Esophagus mucosa (tissue), 1 donor: ENCODE results near the gene CUEDC1. TPM values are rescaled to one million over a fixed set of nuclear protein-coding genes. Genes with fewer than 3 reads are reported as not detected.

ENCODE experiments used
- ATAC-seq: fragments of 200-7000 bp; cut with Tn5 transposase; one replicate; pipeline ENCODE4 v1.9.1; 2020
- total RNA-seq: library from RNA; stranded (reverse); gene quantifications from one replicate; pipeline ENCODE4 v1.2.4, GENCODE V29; 2023
- donor health status: DM: yes; HTN: yes; CAD: no.

CUEDC1 gene, protein sequence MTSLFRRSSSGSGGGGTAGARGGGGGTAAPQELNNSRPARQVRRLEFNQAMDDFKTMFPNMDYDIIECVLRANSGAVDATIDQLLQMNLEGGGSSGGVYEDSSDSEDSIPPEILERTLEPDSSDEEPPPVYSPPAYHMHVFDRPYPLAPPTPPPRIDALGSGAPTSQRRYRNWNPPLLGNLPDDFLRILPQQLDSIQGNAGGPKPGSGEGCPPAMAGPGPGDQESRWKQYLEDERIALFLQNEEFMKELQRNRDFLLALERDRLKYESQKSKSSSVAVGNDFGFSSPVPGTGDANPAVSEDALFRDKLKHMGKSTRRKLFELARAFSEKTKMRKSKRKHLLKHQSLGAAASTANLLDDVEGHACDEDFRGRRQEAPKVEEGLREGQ
- total RNA-seq = 23.8 TPM

DNA sequence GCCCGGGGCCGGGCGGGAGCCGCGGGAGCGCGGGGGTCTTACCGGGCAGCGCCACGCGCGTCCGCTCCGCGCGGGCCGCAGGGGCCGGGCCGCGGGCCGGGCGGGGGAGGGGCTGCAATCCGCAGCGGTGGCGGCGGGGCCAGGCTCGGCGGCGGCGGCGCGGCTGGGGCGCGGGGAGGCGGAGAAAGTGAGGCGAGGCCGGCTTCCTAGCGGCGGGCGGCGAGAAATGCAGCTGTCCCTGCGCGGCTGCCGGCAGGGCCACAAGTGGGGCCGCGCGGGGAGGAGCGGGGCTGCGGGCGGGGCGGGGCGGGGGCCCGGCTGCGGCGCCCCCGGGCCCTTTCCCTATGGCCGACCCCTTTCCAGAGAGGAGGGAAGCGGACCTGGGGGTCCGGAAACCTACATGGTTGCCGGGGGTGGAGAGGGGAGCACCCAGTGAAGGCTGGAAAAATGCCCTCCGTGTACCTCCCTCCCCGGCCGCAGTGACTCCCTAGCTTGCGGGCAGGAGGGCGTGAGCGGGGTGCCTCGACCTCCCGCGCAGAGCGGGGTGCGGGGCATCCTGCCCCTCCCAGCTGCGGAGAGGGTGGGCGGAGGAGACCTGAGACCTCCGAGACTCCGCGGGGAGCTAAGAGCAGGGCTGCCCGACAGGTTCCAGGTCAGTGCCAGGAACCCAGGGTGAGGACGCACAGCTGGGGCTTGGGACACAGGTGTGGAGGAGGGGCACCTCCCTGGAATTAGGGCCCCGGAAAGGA is at the start of gene CUEDC1:
Gene CUEDC1 (minus strand): TSS at position 230 of the 749 bp plus-strand sequence. CDS start 69,848 bp downstream, outside the sequence.
- peak; percentile 68 for ATAC-seq

GRCh38 chr17:58004060-58004459 is 48.8 kb upstream of the CUEDC1 start:
- no peak for ATAC-seq

DNA sequence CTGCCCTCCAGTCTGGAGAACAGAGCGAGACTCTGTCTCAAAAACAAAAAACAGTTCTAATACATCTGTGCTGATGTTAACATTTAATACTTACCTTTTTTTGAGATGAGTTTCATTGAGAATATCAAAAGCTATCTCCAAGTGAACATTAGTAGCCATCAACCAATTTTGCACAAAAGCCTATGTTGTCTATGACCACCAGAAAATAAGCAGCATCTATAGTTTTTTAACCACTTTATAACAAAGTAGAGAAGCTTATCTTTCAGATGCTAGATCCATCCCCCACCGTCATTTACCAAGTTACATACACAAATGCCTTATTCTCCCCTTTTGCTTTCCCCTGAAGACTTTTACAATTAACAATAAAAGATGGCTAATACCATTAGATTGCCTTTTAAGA is 47.8 kb upstream of the CUEDC1 start:
- no peak for ATAC-seq

GRCh38 chr17:58002154-58002948 is 47.1 kb upstream of the CUEDC1 start:
- ATAC-seq = no peak

GRCh38 chr17:58001461-58002124 is 46.4 kb upstream of the CUEDC1 start:
- ATAC-seq = no peak

DNA sequence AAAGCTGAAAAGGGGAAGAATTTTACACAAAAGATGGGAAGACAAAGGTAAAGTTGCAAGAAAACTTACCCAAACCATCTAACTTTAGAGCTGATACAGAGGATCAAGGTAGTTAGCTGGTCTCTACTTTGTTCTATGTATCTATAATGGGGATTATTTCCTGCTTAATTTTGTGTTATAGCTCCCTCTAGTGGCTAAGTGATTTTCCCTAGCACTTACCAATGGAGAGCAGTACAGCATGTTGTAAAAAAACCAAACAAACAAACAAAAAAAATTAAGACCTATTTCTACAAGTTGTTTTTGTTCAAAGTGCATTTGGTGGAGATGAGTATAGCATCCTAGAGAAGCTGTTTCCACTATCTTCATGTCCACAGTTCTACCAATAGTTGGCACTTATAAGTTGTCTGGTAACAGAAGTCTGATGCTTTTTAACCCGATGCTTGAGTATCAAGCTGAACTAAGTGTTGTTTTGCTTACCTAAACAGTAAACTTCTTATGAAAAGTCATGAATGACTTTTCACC is 44.3 kb upstream of the CUEDC1 start:
- ATAC-seq = peak; percentile 76

DNA sequence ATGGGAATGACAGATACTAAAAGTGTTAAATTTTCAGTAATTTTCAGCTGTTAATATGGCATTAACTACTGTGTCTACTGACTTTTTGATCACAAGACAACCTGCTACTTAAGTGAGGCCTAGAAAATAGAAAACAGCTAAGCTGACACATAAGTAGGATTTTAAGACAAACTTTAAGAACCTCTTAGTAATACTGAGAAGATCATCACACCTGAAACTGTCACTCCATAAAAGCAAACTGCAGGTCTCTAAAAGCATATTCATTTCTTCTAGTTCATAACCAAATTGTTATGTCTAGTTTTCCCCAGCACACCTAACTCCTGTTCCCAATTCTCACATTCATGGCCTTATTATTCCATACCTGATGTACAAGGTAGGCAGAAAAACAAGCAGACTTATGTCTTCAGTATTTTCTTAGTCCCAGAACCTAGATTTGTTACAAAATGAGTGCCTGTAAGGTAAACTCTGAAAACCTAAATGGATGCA is 43.8 kb upstream of the CUEDC1 start:
- no peak for ATAC-seq

GRCh38 chr17:57997085-57997809 is 42.0 kb upstream of the CUEDC1 start:
- no peak for ATAC-seq

DNA sequence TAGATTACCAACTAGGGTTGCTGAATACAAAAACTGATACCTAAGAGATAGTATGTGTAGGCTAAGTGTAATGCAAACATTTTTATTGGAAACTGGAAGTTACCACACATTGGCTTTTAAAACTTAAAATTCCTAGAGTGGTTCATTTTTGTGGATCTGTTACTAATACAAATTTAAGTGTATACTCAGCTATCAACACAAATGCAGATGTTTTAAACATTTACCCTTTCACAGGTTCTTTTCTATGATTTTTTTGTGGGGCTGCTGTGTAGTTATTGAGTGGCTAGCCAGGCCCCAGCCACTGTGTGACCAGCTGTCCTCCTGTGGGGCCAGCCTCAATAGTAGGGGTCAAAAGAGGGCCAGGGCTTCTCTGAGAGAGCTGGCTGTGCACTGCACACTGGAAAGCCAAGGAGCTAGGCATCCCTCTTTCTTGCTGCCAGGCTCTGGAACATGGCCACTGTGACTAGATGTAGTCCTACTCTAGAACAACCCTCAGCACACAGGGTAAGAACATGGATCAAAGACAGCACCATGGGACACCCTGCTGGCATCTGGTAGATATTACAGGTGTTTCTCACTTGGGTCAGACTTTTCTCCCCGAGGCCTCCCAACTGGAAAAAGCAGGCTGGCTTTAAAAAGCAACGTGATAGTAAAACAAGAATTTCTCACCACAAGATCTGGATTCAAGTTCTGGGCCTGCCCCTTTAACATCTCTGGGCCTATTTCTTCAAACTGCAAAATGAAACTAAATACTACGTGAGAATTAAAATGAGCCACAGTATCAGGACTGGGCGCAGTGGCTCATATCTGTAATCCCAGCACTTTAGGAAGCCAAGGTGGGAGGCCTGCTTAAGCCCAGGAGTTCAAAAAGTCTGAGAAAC is 40.1 kb upstream of the CUEDC1 start:
- ATAC-seq = peak; percentile 92

GRCh38 chr17:57994436-57994835 is 39.2 kb upstream of the CUEDC1 start:
- no peak for ATAC-seq

DNA sequence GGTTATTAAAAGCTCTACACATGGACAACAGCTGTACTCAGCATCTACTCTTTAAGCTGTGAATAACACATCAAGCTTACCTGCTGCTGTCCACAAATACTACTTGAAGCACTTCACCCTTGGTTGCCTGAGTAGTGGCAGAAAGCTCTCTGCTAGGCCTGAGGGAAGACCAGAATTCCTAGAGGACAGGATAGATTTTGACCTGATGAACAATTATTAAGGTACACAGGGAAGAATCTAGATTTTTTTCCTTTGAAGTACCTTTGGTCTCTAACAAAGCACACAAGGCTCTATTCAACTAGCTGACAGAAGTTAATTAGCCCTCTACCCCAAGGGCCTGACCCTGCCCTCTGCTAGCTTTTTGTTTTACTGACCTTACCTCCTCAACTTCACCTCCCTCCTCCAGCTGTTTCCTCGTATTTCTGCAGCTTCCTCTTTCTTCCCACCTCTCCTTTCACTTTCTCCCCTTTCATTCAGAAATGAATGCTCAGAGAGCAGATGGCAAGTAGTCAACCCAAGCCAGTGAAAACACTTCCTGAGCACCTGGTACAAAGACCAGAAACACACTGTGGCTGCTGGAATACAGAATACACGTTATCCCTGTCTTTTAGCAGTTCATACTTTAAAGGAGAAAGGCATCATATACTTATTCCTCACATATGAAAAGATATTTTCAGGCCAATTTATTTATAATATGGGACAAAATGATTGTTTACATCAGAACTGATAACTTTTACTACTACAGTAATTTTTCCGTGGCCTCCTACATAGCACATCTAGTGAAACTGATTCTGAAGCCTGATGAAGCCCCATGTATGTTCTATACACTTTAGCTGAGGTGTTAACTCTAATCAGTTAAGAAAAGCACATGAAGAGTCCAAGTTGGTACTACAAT is 38.5 kb upstream of the CUEDC1 start:
- ATAC-seq = no peak

GRCh38 chr17:57991537-57991936 is 36.3 kb upstream of the CUEDC1 start:
- no peak for ATAC-seq

DNA sequence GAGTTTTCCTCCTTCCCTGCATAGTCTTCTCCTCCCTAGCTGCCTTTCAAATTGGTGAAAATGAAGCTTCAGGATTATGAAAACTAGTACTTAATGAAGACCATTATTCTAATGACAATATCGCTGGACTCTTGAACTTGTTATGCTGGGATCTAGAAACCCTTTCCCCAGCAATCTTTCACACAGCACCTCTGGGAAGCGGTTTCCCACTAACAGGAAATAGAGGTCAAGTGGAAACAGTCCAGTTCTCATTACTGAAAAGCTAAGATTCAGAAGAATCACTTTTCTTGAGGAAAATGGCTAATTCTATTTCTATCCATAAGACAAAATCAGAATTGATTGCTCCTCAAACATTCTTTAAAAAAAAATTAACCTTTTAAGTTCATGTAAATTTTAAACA is 34.8 kb upstream of the CUEDC1 start:
- ATAC-seq = no peak

- peak; percentile 77 for ATAC-seq
Observed at GRCh38 chr17:57988301-57989250, 33.4 kb upstream of the CUEDC1 start.

DNA sequence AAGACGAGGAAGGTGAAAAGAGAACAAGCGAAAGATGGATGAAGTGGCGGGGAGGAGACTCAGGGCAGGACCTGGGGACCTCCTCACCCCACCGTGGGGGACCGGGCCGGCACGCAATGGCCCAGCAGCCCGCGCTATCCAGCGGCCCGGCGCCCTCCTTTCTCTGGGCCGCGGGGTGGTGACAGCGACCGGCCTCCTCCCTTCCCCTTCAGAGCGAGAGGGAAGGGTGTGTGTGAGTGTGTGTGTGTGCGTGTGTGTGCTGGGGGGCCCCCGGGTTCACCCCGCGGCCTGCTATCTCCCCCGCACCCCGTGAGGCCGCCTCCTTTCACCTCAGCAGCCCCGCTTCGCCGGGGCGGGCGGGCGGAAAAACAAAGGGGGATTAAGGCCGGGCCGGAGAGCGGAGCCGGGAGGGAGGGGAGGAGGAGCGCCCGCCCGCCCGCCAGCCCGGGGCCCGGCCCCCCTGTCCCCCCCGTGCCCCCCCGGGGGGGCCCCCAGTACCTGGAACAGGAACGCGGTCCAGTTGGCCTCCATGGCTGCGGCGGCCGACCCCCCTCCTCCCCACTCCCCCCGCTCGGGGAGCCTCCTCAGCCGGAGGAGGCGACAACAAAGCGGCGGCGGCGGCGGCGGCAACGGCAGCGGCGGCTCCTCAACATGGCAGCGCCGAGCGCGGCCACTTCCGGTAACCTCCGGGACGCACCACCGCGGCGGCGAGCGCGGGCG is 32.5 kb upstream of the CUEDC1 start, which contains the start of gene VEZF1:
Gene VEZF1 (minus strand): TSS at position 674 of the 720 bp plus-strand sequence. CDS start 143 bp downstream, at position 531.
- peak; percentile 75 for ATAC-seq

DNA sequence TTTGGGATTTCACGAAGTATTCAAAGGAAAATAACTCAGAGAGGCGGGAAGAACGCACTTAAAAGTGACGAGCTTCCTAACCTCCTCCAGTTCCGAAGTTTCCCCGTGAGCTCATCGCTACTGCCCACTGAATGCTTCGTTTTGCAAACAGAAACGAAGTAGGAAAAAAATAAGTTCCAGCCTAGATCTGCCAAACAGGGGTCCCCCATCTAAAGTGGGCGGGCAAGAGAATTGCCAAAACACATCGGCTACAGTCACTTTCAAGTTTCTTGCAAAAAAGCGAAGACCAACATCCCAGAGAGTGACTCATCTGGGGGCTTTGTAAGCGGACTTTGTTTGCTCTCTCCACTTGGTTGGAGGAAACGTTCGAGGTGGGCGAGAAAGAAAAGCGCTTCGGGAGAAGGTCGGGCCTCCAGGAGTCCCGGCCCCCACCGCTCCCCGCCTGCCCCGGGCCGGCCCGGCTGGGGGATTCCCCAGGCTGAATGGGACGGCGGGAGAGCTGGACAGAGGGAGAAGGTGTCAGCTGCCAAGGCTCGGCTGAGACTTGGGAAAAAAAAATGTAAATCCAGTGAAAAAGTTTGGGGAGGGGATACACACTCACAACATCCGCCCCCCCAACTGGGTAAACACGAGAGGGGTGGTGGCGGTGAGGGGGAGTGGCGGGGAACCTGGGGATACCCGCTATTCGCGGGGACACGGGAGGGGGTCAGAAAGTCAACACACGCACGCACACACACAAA is 31.8 kb upstream of the CUEDC1 start:
- ATAC-seq = peak; percentile 5

DNA sequence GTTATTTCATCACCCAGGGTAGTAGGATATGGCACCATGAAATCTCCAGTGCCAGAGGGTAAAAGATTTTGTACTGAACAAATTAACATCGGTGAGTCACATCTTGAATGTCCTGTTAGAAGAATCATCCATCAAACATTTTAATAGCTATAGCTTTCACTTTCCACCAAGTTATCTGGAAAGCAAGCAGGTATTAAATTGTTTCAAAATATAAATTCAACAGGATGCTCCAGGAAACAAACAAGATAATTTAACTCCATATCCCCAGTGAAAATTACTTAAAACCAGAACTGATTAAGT is 30.4 kb upstream of the CUEDC1 start:
- peak; percentile 24 for ATAC-seq
